GM21515 (cell line): ENCODE data around the gene SLX4IP.
"Not testable (repeated sequence)": the region's sequence is repeated elsewhere in the genome, so short reads cannot be mapped to it uniquely, and the experiment has no call there.

Source experiments
- ATAC-seq: cut with Tn5 transposase; IDR thresholded peaks from one replicate; pipeline ENCODE4 v1.9.1; 2021; ENCODE audit not compliant: unreplicated experiment

SLX4IP gene

GRCh38 chr20:10565922-10566897, 131.1 kb downstream of the SLX4IP start:
- no peak for ATAC-seq

GRCh38 chr20:10568032-10568431, 132.9 kb downstream of the SLX4IP start:
- no peak for ATAC-seq

GRCh38 chr20:10571313-10571815, 136.3 kb downstream of the SLX4IP start:
- ATAC-seq: no peak

GRCh38 chr20:10572853-10573252, 137.7 kb downstream of the SLX4IP start:
- no peak for ATAC-seq

- ATAC-seq: no peak
These were observed 138.3 kb downstream of the SLX4IP start for GRCh38 chr20:10573273-10573950.

- ATAC-seq: no peak
These were observed 138.8 kb downstream of the SLX4IP start for GRCh38 chr20:10573951-10574339.

- no peak for ATAC-seq
These were observed 141.4 kb downstream of the SLX4IP start for GRCh38 chr20:10576411-10577090.

GRCh38 chr20:10577648-10578047, 142.5 kb downstream of the SLX4IP start:
- no peak for ATAC-seq

- no peak for ATAC-seq
These were observed 143.5 kb downstream of the SLX4IP start for GRCh38 chr20:10578607-10579006.

GRCh38 chr20:10579942-10580341, 144.8 kb downstream of the SLX4IP start:
- ATAC-seq: no peak

GRCh38 chr20:10580700-10581099, 145.6 kb downstream of the SLX4IP start:
- ATAC-seq: no peak

GRCh38 chr20:10581823-10582222, 146.7 kb downstream of the SLX4IP start:
- no peak for ATAC-seq

GRCh38 chr20:10584371-10584770, 149.3 kb downstream of the SLX4IP start:
- no peak for ATAC-seq

GRCh38 chr20:10585308-10585707, 150.2 kb downstream of the SLX4IP start:
- ATAC-seq: no peak

GRCh38 chr20:10586296-10586695, 151.2 kb downstream of the SLX4IP start:
- ATAC-seq: no peak

GRCh38 chr20:10590446-10590845, 155.3 kb downstream of the SLX4IP start:
- not testable (repeated sequence) for ATAC-seq

- ATAC-seq: no peak
These were observed 156.0 kb downstream of the SLX4IP start for GRCh38 chr20:10590950-10591671.

- ATAC-seq: no peak
These were observed 156.9 kb downstream of the SLX4IP start for GRCh38 chr20:10591946-10592521.

GRCh38 chr20:10594296-10594868, 159.3 kb downstream of the SLX4IP start:
- ATAC-seq: no peak

- ATAC-seq: no peak
These were observed 160.2 kb downstream of the SLX4IP start for GRCh38 chr20:10595266-10595665.
